Dermis lymphatic vessel endothelial cell (primary cell): ENCODE data around the gene ESM1. TPM values are rescaled to one million over a fixed set of nuclear protein-coding genes. Genes with fewer than 3 reads are reported as not detected.

Source experiments
- total RNA-seq: library from RNA; depleted of rRNA; stranded (reverse); fragments of >200 nt; gene quantifications from 2 replicates; pipeline ENCODE4 v1.2.1, GENCODE V29; 2014

The ESM1 gene
- 125 and 485 TPM in 2 replicates for total RNA-seq

GRCh38 chr5:54985301-54986268, at the start of gene ESM1:
Gene ESM1 (minus strand): TSS chr5:54985593. CDS start chr5:54985517, 76 bp downstream.

Other genes starting within 250 kb of the ESM1 start
- not detected in 2 replicates for gene GZMK, start 38.7 kb upstream of the ESM1 start, total RNA-seq
- gene GZMA, start 117.1 kb upstream of the ESM1 start, total RNA-seq: 0.33 TPM in 1 of 2 replicates, not detected in the other
- gene GPX8, start 174.6 kb upstream of the ESM1 start, total RNA-seq: 9.9 and 17.2 TPM in 2 replicates
- under 0.01 and 0.11 TPM in 2 replicates for gene CDC20B, start 187.6 kb upstream of the ESM1 start, total RNA-seq
- not detected in 2 replicates for gene MCIDAS, start 241.7 kb upstream of the ESM1 start, total RNA-seq
- gene CCNO, start 248.0 kb upstream of the ESM1 start, total RNA-seq: not detected in 2 replicates